HG02588 (cell line): Measurements from ENCODE around the gene ZBTB7C.

Source experiments
- ATAC-seq: cut with Tn5 transposase; IDR thresholded peaks from one replicate; pipeline ENCODE4 v1.9.1; 2021; ENCODE audit warnings: mild to moderate bottlenecking, moderate library complexity; ENCODE audit not compliant: unreplicated experiment

ZBTB7C gene

DNA sequence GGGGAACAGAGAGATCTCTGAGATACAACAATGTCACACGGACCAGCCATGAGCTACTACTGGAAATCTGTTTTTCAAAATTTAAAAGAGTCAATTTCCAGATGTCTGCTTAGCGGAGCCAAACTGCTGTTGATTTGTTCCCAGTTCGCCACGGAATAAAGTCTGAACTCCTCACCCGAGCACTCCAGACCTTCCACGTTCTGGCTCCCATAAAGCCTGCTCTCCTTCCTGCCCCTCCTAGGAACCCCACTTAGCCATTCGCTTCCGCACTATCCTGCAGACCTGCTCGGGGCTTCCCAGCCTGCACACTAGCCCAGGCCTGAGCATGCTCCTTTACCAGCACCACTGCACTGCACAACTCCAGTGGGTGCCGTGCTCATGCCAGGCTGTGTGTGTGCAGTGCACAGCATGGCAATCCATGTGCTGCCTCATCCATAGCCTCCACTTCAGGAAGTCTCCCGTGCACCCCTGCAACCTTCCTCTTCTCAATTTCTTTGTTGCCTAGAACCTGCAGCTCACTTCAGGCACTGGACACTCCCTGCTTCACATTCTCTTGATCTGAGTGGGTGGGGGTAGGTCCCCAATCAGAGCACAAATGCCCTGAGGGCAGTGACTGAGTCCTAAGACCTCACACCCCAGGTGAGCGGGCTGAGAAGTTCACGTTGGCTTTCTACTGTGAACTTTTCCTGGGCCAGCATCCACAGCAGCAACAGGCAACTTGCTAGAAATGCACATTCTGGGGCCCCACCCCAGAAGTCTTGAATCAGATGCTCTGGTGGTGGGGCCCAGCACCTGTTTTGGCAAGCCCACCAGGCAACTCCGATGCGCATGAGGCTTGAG, 53.7 kb downstream of the ZBTB7C start:
- ATAC-seq, result no peak

DNA sequence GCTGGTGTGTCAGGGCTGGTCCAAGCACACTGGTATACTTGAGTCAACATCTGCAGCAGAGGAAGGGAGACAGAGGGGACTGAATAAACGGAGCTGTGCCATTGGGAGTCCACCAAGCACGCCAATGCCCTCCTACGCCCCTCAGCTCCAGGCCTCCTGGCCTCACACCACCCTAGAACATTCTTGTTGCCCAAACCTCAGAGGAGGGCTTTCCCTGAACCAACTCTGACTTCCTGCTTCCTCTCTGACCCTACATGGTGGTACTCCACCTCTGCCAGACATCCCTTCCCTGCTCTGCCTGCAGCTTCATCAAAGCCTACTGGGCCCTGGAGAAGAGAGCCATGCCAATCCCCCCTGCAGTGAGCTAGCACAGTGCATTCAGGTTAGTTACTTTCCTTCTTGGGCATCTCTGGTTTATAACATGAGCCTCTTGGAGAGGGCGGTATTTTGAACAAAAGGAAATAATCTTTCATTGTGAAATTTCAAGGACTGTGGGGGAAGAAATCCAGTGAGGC, 54.4 kb downstream of the ZBTB7C start:
- no peak for ATAC-seq

DNA sequence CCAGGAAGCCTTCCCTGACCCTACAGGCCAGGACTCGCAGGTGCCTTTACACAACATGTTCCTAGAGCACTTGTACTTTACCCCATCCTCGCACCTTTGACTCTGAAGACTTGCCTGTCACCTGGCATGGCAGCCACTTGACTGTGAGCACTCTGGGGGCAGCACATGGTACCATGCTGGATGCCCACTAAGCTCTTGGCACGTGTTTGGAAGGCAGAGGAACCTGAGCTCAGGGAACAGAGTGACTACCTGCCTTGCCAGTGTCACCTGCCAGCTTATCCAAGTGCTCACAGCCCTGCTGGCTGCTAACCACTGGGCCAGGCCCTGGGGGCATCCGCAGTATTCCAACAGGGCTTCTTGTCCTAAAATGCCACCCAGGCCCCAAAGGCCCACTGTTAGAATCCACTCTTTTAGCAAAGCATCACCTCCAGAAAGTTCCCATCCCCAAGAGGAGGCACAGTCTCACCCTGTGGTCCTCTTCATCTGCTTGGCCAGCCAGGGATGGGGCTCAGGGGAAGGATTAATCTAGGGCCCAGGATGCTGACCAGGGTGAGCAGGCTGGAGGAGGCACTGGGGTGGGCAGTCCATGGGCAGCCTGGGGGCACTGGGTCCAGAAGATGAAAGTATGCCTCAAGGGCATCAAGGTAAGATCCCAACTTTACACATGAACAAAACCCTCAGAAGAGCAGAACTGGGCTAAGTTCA, 57.0 kb downstream of the ZBTB7C start:
- ATAC-seq, result no peak

DNA sequence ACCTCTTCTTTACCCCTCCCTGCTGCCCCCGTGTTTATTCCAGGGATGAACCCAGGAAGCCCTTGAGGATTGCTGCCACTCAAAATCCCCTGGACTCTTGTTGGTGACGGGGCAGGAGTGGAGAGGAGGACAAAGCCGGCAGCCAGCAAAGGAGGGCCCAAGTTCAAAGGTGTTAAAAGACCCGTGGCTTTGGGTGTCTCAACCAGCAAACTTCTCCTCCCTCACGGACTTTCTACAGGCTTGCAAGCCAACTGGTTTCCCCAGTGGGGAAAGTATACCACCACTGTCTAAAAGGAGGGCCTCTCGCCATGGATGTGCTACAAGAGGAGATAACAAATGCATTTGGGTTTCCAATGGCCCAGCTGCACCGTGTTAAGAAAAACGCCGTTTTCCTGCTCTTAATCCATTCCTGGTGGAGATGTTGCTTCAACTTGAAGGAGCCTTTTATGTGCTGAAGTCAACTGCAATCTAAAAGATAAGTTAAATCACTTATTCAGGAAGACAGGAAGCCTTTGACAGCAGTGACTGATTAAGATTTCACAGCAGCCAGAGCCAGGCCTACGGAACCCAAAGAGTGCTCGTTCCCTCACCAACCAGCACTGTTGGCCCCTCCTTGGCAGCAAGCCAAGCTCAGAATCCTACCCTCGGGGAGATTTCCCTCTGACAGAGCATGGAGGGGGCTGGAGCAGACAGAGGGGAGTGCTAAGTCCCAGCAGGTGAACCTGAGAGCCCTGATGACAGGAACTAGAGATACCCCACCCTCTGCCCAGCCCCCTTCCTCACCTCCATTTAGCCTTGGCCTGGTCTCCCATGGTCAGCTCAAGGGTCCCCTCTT, 57.8 kb downstream of the ZBTB7C start:
- no peak for ATAC-seq

DNA sequence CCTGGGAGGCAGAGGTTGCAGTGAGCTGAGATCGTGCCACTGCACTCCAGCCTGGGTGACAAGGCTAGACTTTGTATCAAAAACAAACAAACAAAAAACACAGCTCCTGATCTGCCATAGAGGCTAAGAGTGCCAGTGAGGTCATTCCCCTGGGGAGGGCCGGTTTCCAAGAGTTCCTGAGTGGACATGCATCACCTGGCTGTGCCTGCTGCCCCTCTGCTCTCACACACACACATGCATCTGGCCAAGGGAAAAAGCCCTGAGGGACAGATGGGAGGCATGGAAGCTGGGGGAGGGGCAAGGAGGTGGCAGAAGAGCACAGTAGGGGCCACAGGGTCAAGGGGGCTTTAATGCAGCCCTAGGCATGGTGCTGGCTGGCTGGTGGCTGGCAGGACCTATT, 60.4 kb downstream of the ZBTB7C start:
- no peak for ATAC-seq

DNA sequence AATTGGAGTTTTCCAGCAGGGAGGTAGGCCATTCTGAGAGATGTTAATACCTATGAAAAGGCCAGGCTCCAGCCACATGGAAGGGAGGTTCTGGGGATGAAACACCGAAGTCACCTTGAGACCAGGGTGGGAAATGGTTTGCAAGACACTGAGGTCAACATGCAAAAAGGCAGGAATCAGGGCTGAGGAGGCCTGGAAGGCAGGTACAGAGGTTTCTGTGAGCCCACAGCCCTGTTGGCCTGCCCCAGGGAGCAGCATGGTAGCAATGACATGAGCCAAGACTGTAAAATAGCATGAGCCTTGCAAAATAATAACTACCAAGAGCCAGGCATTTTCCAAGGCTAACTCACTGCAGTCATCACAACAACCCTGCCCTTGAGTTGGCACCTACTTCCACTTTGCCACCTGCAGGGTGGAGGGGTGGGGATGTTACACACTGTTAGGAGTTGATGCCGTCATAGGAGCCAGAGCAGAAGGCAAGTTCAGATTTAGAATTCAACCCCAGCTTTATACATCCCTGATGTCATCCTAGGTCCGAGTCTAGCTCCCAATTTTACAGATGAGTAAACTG, 61.3 kb downstream of the ZBTB7C start:
- ATAC-seq, result no peak

DNA sequence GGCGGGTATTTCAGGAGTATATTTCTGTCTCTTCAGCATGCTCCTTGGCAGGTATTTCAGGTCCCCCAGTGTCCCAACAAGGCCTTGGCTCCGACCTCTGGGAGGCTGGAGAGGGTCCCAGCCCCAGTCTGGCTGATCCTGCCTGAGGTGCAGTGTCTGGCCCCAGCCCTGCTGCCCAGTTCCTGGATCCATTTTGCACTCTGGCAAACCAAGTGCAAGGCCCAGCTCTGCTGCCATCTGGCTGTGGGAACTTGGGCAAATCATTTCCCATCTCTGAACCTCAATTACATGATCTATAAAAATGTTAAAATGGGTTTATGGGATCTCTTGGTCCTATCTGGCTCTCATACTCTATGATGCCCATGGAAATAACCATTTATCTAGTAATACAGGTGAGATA, 63.6 kb downstream of the ZBTB7C start:
- ATAC-seq, result no peak

DNA sequence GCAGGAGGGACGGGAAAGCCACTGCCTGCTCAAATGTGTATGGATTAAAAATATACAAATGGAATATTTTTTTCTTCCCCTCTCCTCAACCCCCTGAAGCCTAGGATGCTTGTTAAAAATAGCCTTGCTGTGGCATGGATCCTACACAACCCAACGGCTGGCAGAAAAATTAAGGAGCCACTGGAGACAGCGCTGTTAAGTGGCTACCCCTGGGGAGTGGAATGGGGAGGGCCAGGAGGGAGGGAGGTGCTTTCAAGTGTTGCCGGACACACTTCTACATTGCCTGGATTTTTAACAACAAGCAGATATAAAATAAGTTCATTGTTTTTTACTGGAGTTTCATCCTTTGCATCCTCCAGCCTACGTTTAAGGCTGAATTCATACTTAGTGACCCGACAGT, 66.6 kb downstream of the ZBTB7C start:
- no peak for ATAC-seq

DNA sequence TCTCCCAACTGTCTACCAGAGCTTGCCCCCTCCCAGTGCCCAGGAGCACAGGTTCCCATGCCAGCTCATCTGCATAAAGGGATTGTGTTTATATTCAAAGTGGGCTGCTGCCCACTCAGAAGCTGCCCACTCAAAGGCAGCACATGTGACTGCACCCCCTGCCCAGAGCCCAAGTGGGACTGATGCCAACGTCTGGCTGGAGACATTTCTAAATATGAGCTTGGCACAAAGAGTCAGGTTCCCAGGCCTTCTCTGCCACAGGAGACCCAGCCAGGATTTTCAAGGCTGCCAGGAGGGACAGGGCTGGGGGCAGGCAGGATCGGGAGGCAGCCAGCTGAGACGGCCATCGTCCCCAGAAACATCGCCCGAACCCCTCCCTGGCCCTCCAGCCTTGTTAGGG, 67.1 kb downstream of the ZBTB7C start:
- ATAC-seq, result no peak

DNA sequence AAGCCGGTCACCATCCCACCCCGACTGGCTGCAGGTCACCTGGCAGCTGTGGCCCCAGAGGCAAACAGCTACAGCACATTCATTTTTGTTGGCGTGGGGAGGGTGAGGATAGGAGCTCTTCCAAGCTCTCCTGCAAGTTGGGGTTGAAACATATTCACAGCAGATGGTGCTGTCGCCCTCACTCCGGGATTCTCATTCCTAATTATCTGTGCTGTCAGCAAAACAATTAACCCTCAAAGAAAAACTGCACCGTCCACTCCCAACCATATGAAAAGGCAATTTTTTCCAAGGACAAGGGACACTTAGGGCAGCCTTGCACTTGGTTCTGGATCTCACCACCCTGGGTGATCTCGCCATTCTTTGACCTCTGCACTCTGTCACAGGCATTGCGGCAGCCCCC, 68.6 kb downstream of the ZBTB7C start:
- no peak for ATAC-seq

DNA sequence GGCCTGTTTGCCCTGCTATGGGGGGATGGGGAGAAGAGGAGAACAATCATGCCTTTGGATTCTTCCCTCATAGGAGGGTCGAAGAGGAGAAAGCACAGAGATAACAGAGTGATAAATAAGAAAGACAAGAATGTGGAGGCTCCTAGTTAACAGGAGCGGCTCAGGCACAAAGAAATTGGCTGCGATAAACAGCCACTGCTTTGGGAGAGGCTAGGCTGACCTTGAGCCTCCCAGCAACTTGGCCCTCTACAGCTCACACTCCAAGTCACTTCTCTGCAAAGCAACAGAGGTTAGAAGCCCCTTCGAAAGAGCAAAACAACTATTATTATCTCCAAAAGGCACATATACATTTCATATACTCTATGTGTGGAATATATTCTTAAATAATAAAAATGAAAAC, 69.5 kb downstream of the ZBTB7C start:
- no peak for ATAC-seq

DNA sequence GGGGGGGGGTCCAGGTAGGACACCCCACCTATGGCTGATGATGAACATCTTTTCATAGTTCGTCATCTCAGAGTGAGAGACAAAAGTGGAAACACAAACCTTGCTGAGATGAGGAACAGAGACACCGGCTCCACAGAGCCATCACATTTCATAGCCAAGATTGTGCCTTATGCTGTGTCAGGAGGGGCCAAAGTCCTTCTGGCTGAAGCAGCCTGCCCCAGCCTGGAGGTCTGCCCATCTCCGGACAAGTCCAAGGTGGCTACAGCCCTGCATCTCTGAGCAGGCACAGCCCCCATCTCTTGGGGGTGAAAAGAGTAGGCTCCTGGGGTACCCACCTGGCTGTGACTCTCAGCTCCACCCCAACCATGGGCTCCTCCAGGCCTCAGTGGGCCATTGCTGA, 70.3 kb downstream of the ZBTB7C start:
- no peak for ATAC-seq

DNA sequence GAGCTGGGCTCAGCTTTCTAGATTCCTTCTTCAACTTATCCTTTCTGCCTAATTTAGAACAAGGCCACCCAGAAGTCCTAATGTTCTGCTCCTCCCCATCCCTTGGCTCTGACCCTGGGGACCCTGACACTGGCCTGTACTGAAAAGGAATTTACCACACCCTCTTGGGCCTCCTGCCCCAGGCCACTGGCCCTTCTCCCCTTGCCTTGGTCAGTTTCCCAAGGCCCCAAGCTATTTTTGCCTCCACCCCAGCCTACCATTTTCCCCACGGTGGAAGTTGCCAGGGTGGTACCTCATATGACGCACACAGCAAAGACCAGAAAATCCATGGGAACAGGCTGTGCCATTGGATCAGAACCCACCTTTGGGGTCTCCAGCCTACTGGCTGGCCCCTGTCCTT, 72.1 kb downstream of the ZBTB7C start:
- no peak for ATAC-seq

DNA sequence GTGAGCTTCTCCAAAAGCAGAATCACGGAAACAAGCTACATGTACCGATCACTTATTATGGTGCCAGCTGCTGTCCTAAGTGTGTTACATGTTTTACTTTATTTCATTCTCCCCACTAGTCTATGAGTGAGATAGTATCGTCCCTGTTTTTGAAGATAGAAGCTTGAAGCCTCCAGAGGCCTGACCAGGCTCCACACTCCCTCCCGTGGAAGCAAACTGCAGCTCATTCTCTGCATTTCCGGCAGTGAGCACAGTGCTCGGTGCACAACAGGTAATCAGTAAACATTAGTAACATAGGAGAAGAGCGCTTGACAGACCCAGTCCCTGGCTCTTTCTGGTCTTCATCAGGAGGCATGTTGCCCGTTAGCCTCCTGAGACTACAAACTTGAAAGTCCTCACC, 72.9 kb downstream of the ZBTB7C start:
- ATAC-seq, result no peak

DNA sequence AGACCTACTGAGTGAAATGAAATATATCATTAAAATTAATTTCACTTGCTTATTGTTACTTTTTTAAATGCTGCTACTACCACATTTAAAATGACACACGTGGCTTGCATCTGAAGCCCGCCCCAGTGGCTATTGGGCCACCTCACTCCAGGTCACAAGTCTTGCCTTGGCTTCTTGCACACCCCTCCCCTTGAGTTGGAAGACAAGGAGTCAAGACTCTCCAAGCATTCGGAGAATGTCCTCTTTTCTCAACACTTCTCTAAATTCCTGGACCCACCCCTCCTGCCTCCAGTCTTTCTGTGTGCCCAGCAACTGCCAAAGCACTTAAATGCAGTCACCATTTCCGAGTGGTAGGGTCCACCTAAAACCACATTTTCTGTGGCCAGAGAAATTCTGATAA, 73.4 kb downstream of the ZBTB7C start:
- no peak for ATAC-seq

DNA sequence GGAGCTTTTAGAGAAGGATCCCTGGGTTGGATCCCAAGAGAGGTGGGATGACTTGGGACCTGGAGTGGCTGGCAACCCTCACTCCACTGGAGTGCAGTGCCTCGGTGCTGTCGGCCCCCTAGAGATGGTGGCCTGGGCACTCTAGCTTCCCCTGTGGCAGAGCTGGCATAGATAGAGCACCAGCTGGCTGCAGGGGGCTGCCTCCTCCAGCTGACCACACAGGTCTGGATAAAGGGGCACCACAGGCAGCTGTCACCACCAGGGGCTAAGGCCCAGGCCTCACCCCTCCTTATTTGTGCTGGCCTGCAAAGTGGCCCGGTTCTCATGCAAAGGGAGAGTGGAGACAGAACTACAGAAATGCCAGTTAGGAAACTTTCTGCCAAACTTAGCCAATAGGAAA, 74.3 kb downstream of the ZBTB7C start:
- ATAC-seq, result no peak

DNA sequence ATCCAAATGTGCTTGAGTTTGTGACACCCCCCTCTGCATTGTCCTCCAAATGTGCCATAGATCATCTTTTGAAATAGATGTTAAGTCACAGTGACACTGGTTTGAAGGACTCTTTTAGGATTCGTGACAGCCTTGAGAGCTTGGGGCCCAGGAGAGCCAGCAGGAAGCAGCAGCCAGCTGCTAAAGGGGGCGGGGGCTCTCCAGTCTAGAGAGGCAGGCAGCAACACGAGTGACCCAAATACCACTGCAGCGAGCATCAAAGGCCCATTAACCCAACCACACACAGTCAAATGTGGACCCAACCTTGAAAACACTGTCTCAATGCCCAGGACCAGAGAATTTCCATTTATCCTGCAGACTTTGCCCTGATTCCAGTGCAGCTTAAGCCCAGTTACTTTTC, 75.6 kb downstream of the ZBTB7C start:
- ATAC-seq, result no peak

DNA sequence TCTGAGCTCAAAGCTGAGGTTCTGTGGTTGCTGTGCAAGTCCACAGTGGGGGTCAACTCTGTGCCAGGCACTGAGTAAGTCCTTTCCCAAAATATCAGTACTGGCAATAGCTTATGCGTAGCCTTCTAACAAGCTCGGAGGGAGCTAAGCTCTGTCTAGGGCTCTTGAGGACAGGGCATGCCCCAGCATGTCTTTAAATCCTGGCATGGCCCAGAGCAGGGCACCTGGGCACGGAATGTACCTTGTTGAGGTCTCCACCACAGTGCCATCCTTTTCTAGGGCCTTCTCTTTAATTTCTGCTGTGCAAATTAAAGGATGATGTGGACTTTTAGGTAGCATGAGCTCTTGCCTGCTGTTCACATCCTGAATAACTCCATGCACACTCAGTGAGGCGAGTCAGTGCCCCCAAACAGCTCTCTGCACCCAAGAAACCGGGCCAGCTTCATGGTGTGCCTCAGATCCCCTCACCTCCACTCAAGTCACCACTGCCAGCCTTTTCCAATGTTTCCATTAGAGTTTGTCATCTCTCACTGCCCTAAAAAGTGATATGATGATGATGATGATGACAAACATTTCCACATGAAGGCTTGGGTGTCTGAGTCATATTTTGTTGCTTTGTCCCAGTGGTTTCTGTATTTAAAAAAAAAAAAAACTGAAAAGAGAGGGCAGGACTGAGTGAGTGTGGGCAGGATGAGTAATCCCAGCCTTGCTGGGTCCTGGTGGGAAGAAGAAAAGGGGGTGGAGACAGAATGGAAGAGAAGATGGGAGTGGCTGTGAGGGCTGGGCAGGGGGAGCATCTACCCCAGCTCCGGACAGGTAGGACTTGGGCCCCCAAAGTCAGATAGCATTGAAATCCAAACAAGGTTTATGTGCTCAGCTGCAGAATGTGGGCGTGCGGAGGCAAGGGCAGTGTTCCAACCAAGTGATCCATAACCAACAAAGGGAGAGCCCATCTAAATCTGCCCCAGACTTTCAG, 78.9 kb downstream of the ZBTB7C start:
- ATAC-seq, result no peak

DNA sequence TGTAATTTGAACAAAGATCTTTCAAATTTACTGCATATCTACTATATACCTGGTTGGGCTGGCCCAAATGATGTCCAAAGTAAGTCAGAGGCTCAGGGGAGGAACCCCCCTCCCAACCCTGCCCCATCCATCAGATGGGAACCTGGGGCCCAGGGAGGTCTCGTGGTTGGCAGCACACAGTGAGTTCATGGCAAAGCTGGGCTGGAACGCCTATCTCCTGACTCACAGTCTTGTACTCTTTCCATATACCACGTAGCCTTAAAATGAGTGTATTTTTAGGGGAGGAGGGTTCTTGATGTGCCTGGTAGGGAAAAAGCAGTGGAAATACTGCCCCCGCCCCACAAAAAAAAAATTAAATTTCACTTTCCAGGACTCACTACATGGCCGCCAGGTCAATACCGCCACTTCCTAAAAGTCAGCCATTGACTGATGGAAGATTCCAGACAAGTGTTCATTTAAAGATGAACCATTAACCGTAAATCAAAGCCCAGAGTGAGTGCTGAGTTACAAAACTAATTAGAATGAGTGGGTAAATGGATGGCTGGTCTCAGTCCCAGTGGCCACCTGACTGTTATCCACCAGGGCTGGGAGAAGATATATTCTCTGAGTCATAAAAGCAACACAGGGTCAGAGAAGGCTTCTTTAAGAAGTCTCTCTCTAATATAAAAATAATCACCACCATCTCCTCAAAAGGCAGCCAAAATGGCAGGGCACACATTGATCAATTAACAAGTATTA, 80.5 kb downstream of the ZBTB7C start:
- no peak for ATAC-seq
